Heart left ventricle (tissue), 16 donors: ENCODE measurements around the gene HTR1A. TPM values are rescaled to one million over a fixed set of nuclear protein-coding genes. Genes with fewer than 3 reads are reported as not detected.

ENCODE experiments used
- ATAC-seq, 4 donors: fragments of 200-7000 bp; cut with Tn5 transposase; one replicate each; pipeline ENCODE4 v1.9.1; 2020 to 2022; ENCODE audit warnings: moderate library complexity in 4 of 4, mild to moderate bottlenecking in 3 of 4, moderate number of reproducible peaks in 1 of 4
- DNase-seq, 5 donors: peaks; one replicate each; pipeline ENCODE4 v3.0.0-alpha.2; 2020
- H3K27ac ChIP-seq, 12 donors: fragments of 200-600 bp; sonication (generic) in 4 of 12; one replicate each; pipeline versions ENCODE4 v1.5.0 to v1.8.0; 2016 to 2022; ENCODE audit warnings: mild to moderate bottlenecking in 2 of 12
- H3K27me3 ChIP-seq, 9 donors: fragments of 200-600 bp; sonication (generic) in 2 of 9; one replicate each; pipeline versions ENCODE4 v1.5.1 to v1.8.0; 2016 to 2022; ENCODE audit warnings: mild to moderate bottlenecking in 3 of 9
- H3K36me3 ChIP-seq, 9 donors: fragments of 200-600 bp; sonication (generic) in 2 of 9; one replicate each; pipeline versions ENCODE4 v1.5.0 to v1.8.0; 2018 to 2022; ENCODE audit warnings: mild to moderate bottlenecking in 2 of 9
- H3K4me1 ChIP-seq, 12 donors: fragments of 200-600 bp; sonication (generic) in 4 of 12; one replicate each; pipeline versions ENCODE4 v1.5.0 to v1.8.0; 2016 to 2022; ENCODE audit warnings: mild to moderate bottlenecking in 3 of 12
- H3K4me3 ChIP-seq, 12 donors: fragments of 200-600 bp; sonication (generic) in 4 of 12; one replicate each; pipeline versions ENCODE4 v1.5.0 to v1.8.0; 2017 to 2022; ENCODE audit warnings: mild to moderate bottlenecking in 9 of 12, moderate library complexity in 4 of 12
- H3K9me3 ChIP-seq, 12 donors: fragments of 200-600 bp; sonication (generic) in 4 of 12; one replicate each; pipeline versions ENCODE4 v1.5.0 to v1.8.0; 2016 to 2022; ENCODE audit warnings: mild to moderate bottlenecking in 1 of 12
- POLR2A ChIP-seq, 2 donors: fragments of 450-650 bp; IDR thresholded peaks; one replicate each; pipeline ENCODE4 v1.6.1; 2017; ENCODE audit warnings: antibody characterized with exemption in 2 of 2, mild to moderate bottlenecking in 2 of 2, moderate library complexity in 2 of 2
- WGBS, 4 donors: extraction: QIAGEN DNeasy Blood & Tissue Kit in 2 of 4; methylation state at CpG; one replicate each; pipeline versions ENCODE4 v1.1.5 to v1.1.7; 2013 to 2018; 5-methylcytosine and 5-hydroxymethylcytosine counted together
- intact Hi-C, 10 donors: fragments of 100-400 bp; cut with DNase I; formaldehyde crosslinking; loops; one replicate each; pipeline versions ENCODE4 v1.11.1 to v1.14.2; 2022
- long read RNA-seq, 3 donors: library from polyadenylated mRNA; unstranded; transcript quantifications; one replicate each; pipeline ENCODE4 v2.0.0, GENCODE V29; 2020 to 2021
- polyA plus RNA-seq, 2 donors: library from polyadenylated mRNA; stranded (reverse); fragments of 200-250 nt; gene quantifications; one replicate each; pipeline ENCODE4 v1.2.3, GENCODE V29; 2013
- total RNA-seq, 9 donors: library from RNA; depleted of rRNA in 2 of 9; stranded (reverse); fragments of >200 nt in 2 of 9; fragmentation: NEBNext Ultra II Directional in 3 of 9; extraction: Animal tissue kit (Norgen Biotek cat#: 25700) in 3 of 9; gene quantifications; one replicate each; pipeline versions ENCODE4 v1.1.0 to v1.2.4, GENCODE V29; 2016 to 2023
- TF ChIP-seq, protein P1 (sequence below), 12 donors: fragments of 200-600 bp; sonication (generic) in 4 of 12; IDR thresholded peaks; one replicate each; pipeline versions ENCODE4 v1.5.0 to v1.8.0; 2018 to 2022; ENCODE audit warnings: antibody characterized with exemption in 12 of 12, mild to moderate bottlenecking in 5 of 12
- donor health status: ischemic (EF 13 %, LVEDD 7.1; RV severe dilation, severe dysfunction).
- donor health status: healthy with polysubstance abuse.
- donor health status: DM: no; HTN: yes; CAD: no.
- donor health status: DM: no; HTN: no; CAD: no.
- donor health status: ischemic (EF 25% LVEDD 6.9; RV normal size, moderate dysfunction).
- donor health status: ischemic (EF 25% LVEDD 5.7; RV mildly dilated, moderate dysfunction).
- donor health status: healthy.
- donor health status: DM: yes; HTN: yes; CAD: no.
- donor health status: ischemic (EF 35%, LVEDD 5.7; RV mildly dilated, moderate dysfunction).
- donor health status: nonischemic (EF 11% LVEDD 7.7; RV severe dilation, severe dysfunction).
- donor health status: DM: yes; HTN: yes; CAD: no.
- donor health status: PGD.
- donor health status: ischemic (EF 29% LVEDD 5.4; RV normal size, mild dysfunction).
- donor health status: nonischemic (EF 23%, LVEDD 6.1; RV moderate dilation, normal function).

Gene HTR1A
- total RNA-seq: not detected
- polyA plus RNA-seq: not detected
- long read RNA-seq, donor 1: 0 reads
- long read RNA-seq, donor 2: 0 reads
- long read RNA-seq, donor 3: 0 reads

GRCh38 chr5:63962279-63962678, at the start of gene HTR1A:
HTR1A (minus strand) TSS chr5:63962445; CDS start chr5:63961719, 726 bp downstream.
- Histone ChIP-seq H3K9me3 (no peaks in the 10 kb centered on the region), H3K4me3 (no peak within 1 kb of the TSS), H3K27me3 (peaks cover 18 to 57% (median 46%) of the 10 kb centered on the region in 9 donors), H3K4me1 (no peaks in the 10 kb centered on the region), H3K36me3 (no peaks in the 10 kb centered on the region), H3K27ac (no peak within 1 kb of the TSS)
- intact Hi-C loops: loop anchor here in 9 of 10 donors (2.0 to 5.0 kb wide), 2 partner anchors 560 to 561 kb away; no protein-coding TSS in a partner anchor
- ATAC-seq: no peak
- WGBS, 4 donors: 5 to 7% (median 6%) methylated on average over 9 of the region's 9 CpGs
- no peak for DNase-seq
- TF ChIP-seq, protein P1, sequence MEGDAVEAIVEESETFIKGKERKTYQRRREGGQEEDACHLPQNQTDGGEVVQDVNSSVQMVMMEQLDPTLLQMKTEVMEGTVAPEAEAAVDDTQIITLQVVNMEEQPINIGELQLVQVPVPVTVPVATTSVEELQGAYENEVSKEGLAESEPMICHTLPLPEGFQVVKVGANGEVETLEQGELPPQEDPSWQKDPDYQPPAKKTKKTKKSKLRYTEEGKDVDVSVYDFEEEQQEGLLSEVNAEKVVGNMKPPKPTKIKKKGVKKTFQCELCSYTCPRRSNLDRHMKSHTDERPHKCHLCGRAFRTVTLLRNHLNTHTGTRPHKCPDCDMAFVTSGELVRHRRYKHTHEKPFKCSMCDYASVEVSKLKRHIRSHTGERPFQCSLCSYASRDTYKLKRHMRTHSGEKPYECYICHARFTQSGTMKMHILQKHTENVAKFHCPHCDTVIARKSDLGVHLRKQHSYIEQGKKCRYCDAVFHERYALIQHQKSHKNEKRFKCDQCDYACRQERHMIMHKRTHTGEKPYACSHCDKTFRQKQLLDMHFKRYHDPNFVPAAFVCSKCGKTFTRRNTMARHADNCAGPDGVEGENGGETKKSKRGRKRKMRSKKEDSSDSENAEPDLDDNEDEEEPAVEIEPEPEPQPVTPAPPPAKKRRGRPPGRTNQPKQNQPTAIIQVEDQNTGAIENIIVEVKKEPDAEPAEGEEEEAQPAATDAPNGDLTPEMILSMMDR (IDR thresholded peaks at IDR 0.05): no peak
- TF ChIP-seq POLR2A (IDR thresholded peaks at IDR 0.05): no peak

DNA sequence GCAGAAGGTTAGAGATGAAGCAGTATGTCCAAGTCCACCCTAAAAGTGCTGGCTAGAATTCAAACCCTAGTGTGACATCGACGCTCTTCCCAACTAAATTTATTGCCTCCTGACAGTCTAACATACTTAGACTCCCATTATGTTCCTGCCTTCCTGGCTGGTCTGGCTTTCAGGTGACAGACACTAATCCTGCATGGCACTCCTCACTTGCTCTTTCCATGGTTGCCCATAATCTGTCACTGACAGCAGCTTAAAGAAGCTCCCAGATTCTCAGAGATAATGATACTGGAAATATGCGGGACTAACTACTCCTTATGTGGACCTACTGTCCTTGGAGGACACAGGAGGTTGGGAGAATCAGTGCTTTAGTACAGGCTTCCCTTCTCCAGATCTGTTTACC, 41.7 kb upstream of the HTR1A start:
- ATAC-seq (no peak), DNase-seq (no peak)
- H3K9me3 ChIP-seq: no peaks in the 10 kb centered on the region
- no peak overlapping the region for H3K27ac ChIP-seq
- no peak overlapping the region for H3K4me3 ChIP-seq
- 54 to 80% (median 66%) methylated on average over 3 of the region's 3 CpGs for WGBS, 4 donors
- intact Hi-C loops: loop anchor here in 1 of 10 donors (1.0 kb wide), 1 partner anchor 36 kb away; no protein-coding TSS in a partner anchor
- H3K4me1 ChIP-seq: no peaks in the 10 kb centered on the region
- no peaks in the 10 kb centered on the region for H3K27me3 ChIP-seq
- H3K36me3 ChIP-seq: no peaks in the 10 kb centered on the region
- TF ChIP-seq POLR2A (IDR thresholded peaks at IDR 0.05): no peak
- TF ChIP-seq, protein P1 (IDR thresholded peaks at IDR 0.05): no peak

DNA sequence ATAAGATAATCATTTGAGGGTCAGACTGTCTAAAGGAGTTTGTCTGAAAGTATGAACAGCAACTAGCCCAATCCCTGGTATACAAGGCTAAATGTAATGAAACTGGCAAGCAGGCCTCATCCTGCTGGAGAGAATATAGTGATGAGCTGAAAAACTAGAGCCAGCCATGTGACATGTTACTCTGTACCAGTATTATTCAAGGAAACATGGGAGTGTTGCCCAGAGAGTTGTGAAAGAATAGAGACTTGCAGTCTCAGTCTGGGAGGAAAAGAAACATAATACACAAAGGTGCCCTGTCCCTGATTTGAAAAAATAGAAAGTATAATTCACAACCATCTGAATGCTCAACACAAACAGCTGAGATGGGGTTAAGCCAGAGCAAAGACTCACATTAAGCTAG, 37.9 kb upstream of the HTR1A start:
- Histone ChIP-seq H3K36me3 (no peaks in the 10 kb centered on the region), H3K9me3 (peaks cover 0 to 3% (median 0%) of the 10 kb centered on the region in 12 donors), H3K27ac (no peak overlapping the region), H3K27me3 (no peaks in the 10 kb centered on the region), H3K4me1 (no peaks in the 10 kb centered on the region), H3K4me3 (no peak overlapping the region)
- intact Hi-C loops: no loop called here
- TF ChIP-seq, protein P1 (IDR thresholded peaks at IDR 0.05): no peak
- no peak for TF ChIP-seq POLR2A (IDR thresholded peaks at IDR 0.05)
- DNase-seq (no peak), ATAC-seq (no peak)

DNA sequence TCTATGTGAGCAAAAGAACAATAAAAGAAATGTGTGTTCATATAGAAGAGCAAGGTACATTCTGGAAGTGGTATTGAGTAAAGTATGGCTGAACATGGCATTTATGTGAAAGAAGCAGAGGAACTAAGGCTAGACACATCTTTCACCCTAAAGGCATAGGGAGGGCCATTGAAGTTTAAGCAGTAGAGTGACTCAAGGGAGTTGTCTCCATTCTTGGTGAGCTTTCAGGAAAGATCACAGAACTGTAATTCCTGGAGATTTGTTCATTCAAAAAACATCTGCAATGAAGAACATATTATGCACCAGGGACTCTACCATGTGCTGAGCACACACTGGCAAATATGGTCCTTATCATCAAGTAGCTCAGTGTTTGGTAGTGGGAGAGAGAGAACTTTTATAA, 24.8 kb upstream of the HTR1A start:
- H3K27me3 ChIP-seq: no peaks in the 10 kb centered on the region
- no peaks in the 10 kb centered on the region for H3K9me3 ChIP-seq
- intact Hi-C loops: no loop called here
- no peak for DNase-seq
- H3K27ac ChIP-seq: no peak overlapping the region
- no peaks in the 10 kb centered on the region for H3K4me1 ChIP-seq
- H3K36me3 ChIP-seq: no peaks in the 10 kb centered on the region
- TF ChIP-seq POLR2A (IDR thresholded peaks at IDR 0.05): no peak
- TF ChIP-seq, protein P1 (IDR thresholded peaks at IDR 0.05): no peak
- no peak overlapping the region for H3K4me3 ChIP-seq
- ATAC-seq: no peak
